ENCODE measurements around the gene PPP1R2. TPM values are rescaled to one million over a fixed set of nuclear protein-coding genes. Genes with fewer than 3 reads are reported as not detected.

The PPP1R2 gene
- total RNA-seq, 1 experiment from 2014 or later, result 46.1 TPM

DNA sequence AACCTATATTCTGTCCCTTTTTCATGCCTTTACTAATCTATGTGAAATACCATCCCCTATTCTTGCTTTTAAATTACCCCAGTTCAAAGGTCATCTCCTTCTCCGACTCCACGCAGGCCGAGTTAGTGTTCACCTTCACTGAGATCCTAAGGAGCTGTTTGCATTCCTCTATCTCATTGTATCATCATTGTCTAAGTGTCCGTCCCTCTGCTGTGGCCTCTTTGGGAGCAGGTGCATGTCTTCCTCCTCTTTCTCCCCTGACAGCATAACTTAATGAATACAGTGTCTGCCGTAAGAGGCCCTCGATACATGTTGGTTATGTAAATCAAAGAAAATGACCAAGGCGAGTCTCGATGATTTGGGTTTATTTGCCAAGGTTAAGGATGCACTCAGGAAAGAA is 4.9 kb upstream of the PPP1R2 start:
- DNase-seq (ENCODE audit: low read depth, low spot score) (no peak), ATAC-seq (no peak)
- intact Hi-C loops (cut with micrococcal nuclease), result no loop called here
- Histone ChIP-seq H3K27me3 (ENCODE audit: insufficient read depth, low read length) (no peaks in the 10 kb centered on the region), H3K4me1 (ENCODE audit: control insufficient read depth in 1 of 2, insufficient read depth in 2 of 2, low read length in 2 of 2) (peaks cover 19 to 37% of the 10 kb centered on the region in 2 experiments), H3K9ac (ENCODE audit: low read length) (no peak overlapping the region), H3K79me2 (ENCODE audit: insufficient read depth, low read length) (no peaks in the 10 kb centered on the region), H3K36me3 (ENCODE audit: control insufficient read depth in 1 of 2, insufficient read depth in 2 of 2, low read length in 2 of 2) (no peaks in the 10 kb centered on the region), H2AFZ (ENCODE audit: low read depth, low read length, poor library complexity, severe bottlenecking) (no peak overlapping the region), H3K4me2 (ENCODE audit: low read length) (no peak overlapping the region), H3K4me3 (replicated peaks in 1 of 2; ENCODE audit: low read depth in 1 of 2, low read length in 2 of 2) (no peak overlapping the region), H3K9me2 (ENCODE audit: insufficient read depth) (no peaks in the 10 kb centered on the region), H3K9me3 (ENCODE audit: control insufficient read depth in 1 of 2, insufficient read depth in 1 of 2, low read depth in 1 of 2, low read length in 2 of 2) (no peaks in the 10 kb centered on the region), H3K27ac (ENCODE audit: low read depth, low read length) (no peak overlapping the region), H4K20me1 (ENCODE audit: insufficient read depth) (no peaks in the 10 kb centered on the region)
- RAD21 ChIA-PET (ENCODE audit: low non-redundant PET in 1 of 2, low total read pairs in 2 of 2, uncharacterized antibody in 2 of 2, unreplicated experiment in 2 of 2), result no interaction called here
- CTCF ChIA-PET, result no interaction called here
- BruUV-seq (replicated peaks), result no TSS peak
- TF ChIP-seq FOSL1 (IDR thresholded peaks at IDR 0.05; ENCODE audit: low read depth) (no peak), CEBPB (IDR thresholded peaks at IDR 0.05; ENCODE audit: low read depth) (no peak), CBX3 (IDR thresholded peaks at IDR 0.05; ENCODE audit: low read depth) (no peak), SIN3A (IDR thresholded peaks at IDR 0.05; ENCODE audit: low read depth) (no peak), YY1 (IDR thresholded peaks at IDR 0.05; ENCODE audit: extremely low read depth, insufficient replicate concordance, low read depth, low read length) (no peak), POLR2A (IDR thresholded peaks at IDR 0.05; ENCODE audit: borderline replicate concordance, extremely low read depth, insufficient read depth, insufficient read length) (no peak), EGR1 (IDR thresholded peaks at IDR 0.05; ENCODE audit: low read depth) (no peak)
- TF ChIP-seq, protein P1, sequence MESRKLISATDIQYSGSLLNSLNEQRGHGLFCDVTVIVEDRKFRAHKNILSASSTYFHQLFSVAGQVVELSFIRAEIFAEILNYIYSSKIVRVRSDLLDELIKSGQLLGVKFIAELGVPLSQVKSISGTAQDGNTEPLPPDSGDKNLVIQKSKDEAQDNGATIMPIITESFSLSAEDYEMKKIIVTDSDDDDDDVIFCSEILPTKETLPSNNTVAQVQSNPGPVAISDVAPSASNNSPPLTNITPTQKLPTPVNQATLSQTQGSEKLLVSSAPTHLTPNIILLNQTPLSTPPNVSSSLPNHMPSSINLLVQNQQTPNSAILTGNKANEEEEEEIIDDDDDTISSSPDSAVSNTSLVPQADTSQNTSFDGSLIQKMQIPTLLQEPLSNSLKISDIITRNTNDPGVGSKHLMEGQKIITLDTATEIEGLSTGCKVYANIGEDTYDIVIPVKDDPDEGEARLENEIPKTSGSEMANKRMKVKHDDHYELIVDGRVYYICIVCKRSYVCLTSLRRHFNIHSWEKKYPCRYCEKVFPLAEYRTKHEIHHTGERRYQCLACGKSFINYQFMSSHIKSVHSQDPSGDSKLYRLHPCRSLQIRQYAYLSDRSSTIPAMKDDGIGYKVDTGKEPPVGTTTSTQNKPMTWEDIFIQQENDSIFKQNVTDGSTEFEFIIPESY (IDR thresholded peaks at IDR 0.05; ENCODE audit: extremely low read depth, insufficient replicate concordance, low read length), result no peak
- TF ChIP-seq, protein P2, sequence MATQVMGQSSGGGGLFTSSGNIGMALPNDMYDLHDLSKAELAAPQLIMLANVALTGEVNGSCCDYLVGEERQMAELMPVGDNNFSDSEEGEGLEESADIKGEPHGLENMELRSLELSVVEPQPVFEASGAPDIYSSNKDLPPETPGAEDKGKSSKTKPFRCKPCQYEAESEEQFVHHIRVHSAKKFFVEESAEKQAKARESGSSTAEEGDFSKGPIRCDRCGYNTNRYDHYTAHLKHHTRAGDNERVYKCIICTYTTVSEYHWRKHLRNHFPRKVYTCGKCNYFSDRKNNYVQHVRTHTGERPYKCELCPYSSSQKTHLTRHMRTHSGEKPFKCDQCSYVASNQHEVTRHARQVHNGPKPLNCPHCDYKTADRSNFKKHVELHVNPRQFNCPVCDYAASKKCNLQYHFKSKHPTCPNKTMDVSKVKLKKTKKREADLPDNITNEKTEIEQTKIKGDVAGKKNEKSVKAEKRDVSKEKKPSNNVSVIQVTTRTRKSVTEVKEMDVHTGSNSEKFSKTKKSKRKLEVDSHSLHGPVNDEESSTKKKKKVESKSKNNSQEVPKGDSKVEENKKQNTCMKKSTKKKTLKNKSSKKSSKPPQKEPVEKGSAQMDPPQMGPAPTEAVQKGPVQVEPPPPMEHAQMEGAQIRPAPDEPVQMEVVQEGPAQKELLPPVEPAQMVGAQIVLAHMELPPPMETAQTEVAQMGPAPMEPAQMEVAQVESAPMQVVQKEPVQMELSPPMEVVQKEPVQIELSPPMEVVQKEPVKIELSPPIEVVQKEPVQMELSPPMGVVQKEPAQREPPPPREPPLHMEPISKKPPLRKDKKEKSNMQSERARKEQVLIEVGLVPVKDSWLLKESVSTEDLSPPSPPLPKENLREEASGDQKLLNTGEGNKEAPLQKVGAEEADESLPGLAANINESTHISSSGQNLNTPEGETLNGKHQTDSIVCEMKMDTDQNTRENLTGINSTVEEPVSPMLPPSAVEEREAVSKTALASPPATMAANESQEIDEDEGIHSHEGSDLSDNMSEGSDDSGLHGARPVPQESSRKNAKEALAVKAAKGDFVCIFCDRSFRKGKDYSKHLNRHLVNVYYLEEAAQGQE (IDR thresholded peaks at IDR 0.05; ENCODE audit: low read depth), result no peak
- TF ChIP-seq, protein P3, sequence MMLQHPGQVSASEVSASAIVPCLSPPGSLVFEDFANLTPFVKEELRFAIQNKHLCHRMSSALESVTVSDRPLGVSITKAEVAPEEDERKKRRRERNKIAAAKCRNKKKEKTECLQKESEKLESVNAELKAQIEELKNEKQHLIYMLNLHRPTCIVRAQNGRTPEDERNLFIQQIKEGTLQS (IDR thresholded peaks at IDR 0.05), result no peak
- POLR2A ChIA-PET, result no interaction called here

Data from HCT116 (cell line).